CD14-positive monocyte (primary cell): ENCODE results near the gene NLGN1. TPM values are rescaled to one million over a fixed set of nuclear protein-coding genes. Genes with fewer than 3 reads are reported as not detected.

Experiments used
- DNase-seq, 3 donors: peaks; one replicate each; pipeline ENCODE4 v3.0.0-alpha.2; 2011 to 2022
- H2AFZ ChIP-seq: 2 replicates; pipeline ENCODE4 v1.6.0; 2012; ENCODE audit warnings: mild to moderate bottlenecking, low read depth, low read length, inconsistent platforms; ENCODE audit not compliant: insufficient read depth, poor library complexity, severe bottlenecking
- H3K27ac ChIP-seq, 2 donors: 1 replicate in 1 of 2; 2 replicates in 1 of 2; pipeline ENCODE4 v1.5.1; 2012 to 2013; ENCODE audit warnings: low read length in 2 of 2, control low read depth in 1 of 2, inconsistent platforms in 1 of 2, low read depth in 1 of 2, mild to moderate bottlenecking in 1 of 2
- H3K27me3 ChIP-seq, 2 donors: one replicate each; pipeline versions ENCODE4 v1.6.0 to v1.6.1; 2011 to 2013; ENCODE audit warnings: low read length in 2 of 2; ENCODE audit not compliant: control insufficient read depth in 2 of 2, insufficient read depth in 2 of 2
- H3K36me3 ChIP-seq, 2 donors: replicated peaks in 1 of 2; 1 replicate in 1 of 2; 2 replicates in 1 of 2; pipeline versions ENCODE4 v1.5.1 to v1.6.1; 2012 to 2013; ENCODE audit warnings: low read length in 2 of 2, control low read depth in 1 of 2, inconsistent platforms in 1 of 2, mild to moderate bottlenecking in 1 of 2; ENCODE audit not compliant: insufficient read depth in 2 of 2, control insufficient read depth in 1 of 2
- H3K4me1 ChIP-seq, 2 donors: 1 replicate in 1 of 2; 2 replicates in 1 of 2; pipeline versions ENCODE4 v1.5.1 to v1.6.1; 2012 to 2013; ENCODE audit warnings: low read length in 2 of 2, control low read depth in 1 of 2, inconsistent platforms in 1 of 2, mild to moderate bottlenecking in 1 of 2, moderate library complexity in 1 of 2; ENCODE audit not compliant: insufficient read depth in 2 of 2, control insufficient read depth in 1 of 2
- H3K4me2 ChIP-seq: replicated peaks from 2 replicates; pipeline ENCODE3; 2012; ENCODE audit warnings: low read length, moderate library complexity, mild to moderate bottlenecking; ENCODE audit not compliant: poor library complexity, severe bottlenecking; ENCODE audit errors: extremely low read depth
- H3K4me3 ChIP-seq, 3 experiments: fragments of 200-600 bp in 1 of 3; sonication (generic) in 1 of 3; replicated peaks in 1 of 3; 1 replicate in 2 of 3; 2 replicates in 1 of 3; pipeline ENCODE4 v1.5.1; 2011 to 2013; ENCODE audit warnings: low read length in 3 of 3, mild to moderate bottlenecking in 3 of 3, control low read depth in 2 of 3, low read depth in 2 of 3, inconsistent platforms in 1 of 3, moderate library complexity in 1 of 3
- H3K79me2 ChIP-seq: 2 replicates; pipeline ENCODE4 v1.6.0; 2012; ENCODE audit warnings: mild to moderate bottlenecking, control low read depth, inconsistent platforms, low read length, moderate library complexity; ENCODE audit not compliant: insufficient read depth
- H3K9ac ChIP-seq: 2 replicates; pipeline ENCODE4 v1.6.0; 2017; ENCODE audit warnings: low read length, mild to moderate bottlenecking; ENCODE audit not compliant: insufficient read depth, poor library complexity, severe bottlenecking
- H3K9me3 ChIP-seq, 2 donors: replicated peaks in 1 of 2; 1 replicate in 1 of 2; 2 replicates in 1 of 2; pipeline versions ENCODE4 v1.5.1 to v1.6.1; 2012 to 2013; ENCODE audit warnings: low read length in 2 of 2, control low read depth in 1 of 2; ENCODE audit not compliant: control insufficient read depth in 1 of 2, insufficient read depth in 1 of 2
- H4K20me1 ChIP-seq: 2 replicates; pipeline ENCODE4 v1.6.0; 2012; ENCODE audit warnings: mild to moderate bottlenecking, low read length, control low read depth, moderate library complexity; ENCODE audit not compliant: insufficient read depth
- H3K27ac Mint-ChIP-seq, 7 donors: one replicate each; pipeline ENCODE4 v1.8.0; 2020; ENCODE audit warnings: mild to moderate bottlenecking in 7 of 7, mixed read lengths in 7 of 7, moderate library complexity in 6 of 7, inconsistent platforms in 2 of 7
- H3K27me3 Mint-ChIP-seq, 3 donors: one replicate each; pipeline ENCODE4 v1.8.0; 2021 to 2022; ENCODE audit warnings: low read depth in 3 of 3, mild to moderate bottlenecking in 3 of 3, mixed read lengths in 3 of 3, moderate library complexity in 3 of 3, inconsistent platforms in 1 of 3
- H3K36me3 Mint-ChIP-seq, 2 donors: one replicate each; pipeline ENCODE4 v1.8.0; 2020; ENCODE audit warnings: mixed read lengths in 2 of 2, inconsistent platforms in 1 of 2, mild to moderate bottlenecking in 1 of 2
- H3K4me1 Mint-ChIP-seq: one replicate; pipeline ENCODE4 v1.8.0; 2020; ENCODE audit warnings: mild to moderate bottlenecking, mixed read lengths
- H3K4me3 Mint-ChIP-seq, 2 donors: one replicate each; pipeline ENCODE4 v1.8.0; 2020; ENCODE audit warnings: mild to moderate bottlenecking in 2 of 2, mixed read lengths in 2 of 2, moderate library complexity in 1 of 2
- H3K9me3 Mint-ChIP-seq, 7 donors: one replicate each; pipeline ENCODE4 v1.8.0; 2020 to 2022; ENCODE audit warnings: mixed read lengths in 7 of 7, mild to moderate bottlenecking in 6 of 7, moderate library complexity in 6 of 7, inconsistent platforms in 2 of 7
- CTCF ChIP-seq: fragments of 200-600 bp; IDR thresholded peaks from one replicate; pipeline ENCODE4 v1.8.0; 2022; ENCODE audit warnings: antibody characterized with exemption, mild to moderate bottlenecking
- WGBS: methylation state at CpG from one replicate; pipeline ENCODE4 v1.1.5; 2013; ENCODE audit warnings: missing lambda C conversion rate; ENCODE audit not compliant: insufficient coverage; 5-methylcytosine and 5-hydroxymethylcytosine counted together
- intact Hi-C, 2 donors: fragments of 100-400 bp; cut with micrococcal nuclease; formaldehyde crosslinking; loops; one replicate each; pipeline versions ENCODE4 v1.15.0 to v1.15.1; 2023
- polyA plus RNA-seq, 3 donors: library from polyadenylated mRNA; depleted of rRNA in 1 of 3; unstranded in 2 of 3; stranded (reverse) in 1 of 3; fragments of 300-500 nt in 2 of 3; fragments of >200 nt in 1 of 3; fragmentation: Illumina TruSeq in 2 of 3; gene quantifications; 1 replicate in 2 of 3; 2 replicates in 1 of 3; pipeline ENCODE4 v1.2.3, GENCODE V29; 2012 to 2021

NLGN1 gene
- polyA plus RNA-seq, 3 donors: not detected

- intact Hi-C loops: no loop called here
- WGBS: no CpG with 5 or more reads among the region's 1 CpG
- no peaks in the 10 kb centered on the region for H3K36me3 Mint-ChIP-seq
These were observed 734.5 kb downstream of the NLGN1 start for GRCh38 chr3:174132006-174132405.

DNA sequence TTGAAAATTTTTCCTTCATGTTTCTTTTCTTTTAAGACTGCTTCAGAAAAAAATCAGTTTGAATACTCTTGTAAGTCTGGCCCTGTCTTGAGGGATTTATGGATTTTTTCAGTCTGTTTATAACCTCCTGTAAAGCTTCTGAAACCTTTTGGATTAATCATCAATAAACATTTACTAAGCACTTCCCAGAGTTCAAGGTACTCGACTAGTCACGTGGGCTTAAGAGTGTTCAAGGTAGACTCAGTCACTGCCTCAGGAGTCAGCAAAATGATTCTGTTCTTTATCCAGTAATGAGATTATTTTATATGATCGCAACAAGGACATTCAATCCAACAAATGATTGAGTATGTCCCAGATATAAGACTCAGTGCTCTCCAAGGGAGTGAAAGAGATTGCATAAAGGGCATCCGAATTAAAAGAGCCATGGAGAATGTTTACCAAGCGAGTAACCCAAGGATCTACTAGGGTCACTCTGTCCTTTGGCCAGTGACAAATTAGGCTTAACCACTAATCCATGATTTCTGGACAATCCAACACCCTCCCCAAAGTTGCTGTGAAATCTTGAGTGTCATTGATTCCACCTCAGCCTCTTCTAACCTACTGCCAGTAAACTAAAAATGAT is 735.0 kb downstream of the NLGN1 start:
- no peak overlapping the region for H3K4me3 Mint-ChIP-seq
- TF ChIP-seq CTCF: no peak
- no peaks in the 10 kb centered on the region for H3K79me2 ChIP-seq
- no peak overlapping the region for H3K4me3 ChIP-seq
- no peaks in the 10 kb centered on the region for H4K20me1 ChIP-seq
- no peaks in the 10 kb centered on the region for H3K36me3 ChIP-seq
- H3K9ac ChIP-seq: no peak overlapping the region
- H3K36me3 Mint-ChIP-seq: no peaks in the 10 kb centered on the region
- no peak overlapping the region for H2AFZ ChIP-seq
- no peak overlapping the region for H3K27ac Mint-ChIP-seq
- no peaks in the 10 kb centered on the region for H3K4me1 ChIP-seq
- no peaks in the 10 kb centered on the region for H3K9me3 ChIP-seq
- DNase-seq: no peak
- 100% methylated on average over 2 of the region's 5 CpGs for WGBS
- H3K4me2 ChIP-seq: no peak overlapping the region
- no peak overlapping the region for H3K27ac ChIP-seq
- H3K9me3 Mint-ChIP-seq: no peaks in the 10 kb centered on the region
- H3K27me3 ChIP-seq: no peaks in the 10 kb centered on the region
- peaks cover 0 to 1% (median 0%) of the 10 kb centered on the region in 3 donors for H3K27me3 Mint-ChIP-seq
- H3K4me1 Mint-ChIP-seq: no peaks in the 10 kb centered on the region
- intact Hi-C loops: no loop called here

More at GRCh38 chr3:174132006-174132405, 734.5 kb downstream of the NLGN1 start:
- Histone ChIP-seq H3K4me1 (no peaks in the 10 kb centered on the region), H2AFZ (no peak overlapping the region), H3K27ac (no peak overlapping the region), H4K20me1 (no peaks in the 10 kb centered on the region), H3K9ac (no peak overlapping the region), H3K4me3 (no peak overlapping the region), H3K27me3 (no peaks in the 10 kb centered on the region), H3K9me3 (no peaks in the 10 kb centered on the region), H3K4me2 (no peak overlapping the region), H3K79me2 (no peaks in the 10 kb centered on the region), H3K36me3 (no peaks in the 10 kb centered on the region)
- Mint-ChIP-seq H3K4me1 (no peaks in the 10 kb centered on the region), H3K27ac (no peak overlapping the region), H3K9me3 (no peaks in the 10 kb centered on the region), H3K4me3 (no peak overlapping the region), H3K27me3 (peaks cover 0 to 1% (median 0%) of the 10 kb centered on the region in 3 donors)
- TF ChIP-seq CTCF: no peak
- DNase-seq: no peak
